ENCODE results near the gene A2ML1.

Gene A2ML1

DNA sequence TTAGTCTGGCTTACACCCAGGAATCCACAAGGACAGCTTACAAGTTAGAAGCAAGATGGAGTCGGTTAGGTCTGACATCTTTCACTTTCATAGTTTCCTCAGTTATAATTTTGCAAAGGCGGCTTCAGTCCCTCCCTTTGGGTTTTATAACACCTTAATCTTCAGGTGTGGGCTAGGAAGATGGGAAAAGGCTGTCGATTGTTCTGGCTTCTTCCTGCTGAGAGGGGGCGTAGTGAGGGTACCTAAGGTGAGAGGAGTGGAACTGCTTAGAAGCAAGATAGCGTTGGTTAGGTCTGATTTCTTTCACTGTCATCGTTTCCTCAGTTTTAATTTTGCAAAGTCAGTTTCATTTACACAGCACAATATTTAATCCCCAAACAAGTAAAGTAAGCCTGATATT, 10.1 kb downstream of the A2ML1 start:
- H3K4me3 ChIP-seq (replicated peaks; ENCODE audit: low read depth, low read length): no peak overlapping the region
- no peaks in the 10 kb centered on the region for H3K36me3 ChIP-seq (ENCODE audit: control insufficient read depth, insufficient read depth, low read length)
- H3K27me3 ChIP-seq (replicated peaks; ENCODE audit: control insufficient read depth, insufficient read depth, low read length): no peaks in the 10 kb centered on the region
- TF ChIP-seq, protein P1, sequence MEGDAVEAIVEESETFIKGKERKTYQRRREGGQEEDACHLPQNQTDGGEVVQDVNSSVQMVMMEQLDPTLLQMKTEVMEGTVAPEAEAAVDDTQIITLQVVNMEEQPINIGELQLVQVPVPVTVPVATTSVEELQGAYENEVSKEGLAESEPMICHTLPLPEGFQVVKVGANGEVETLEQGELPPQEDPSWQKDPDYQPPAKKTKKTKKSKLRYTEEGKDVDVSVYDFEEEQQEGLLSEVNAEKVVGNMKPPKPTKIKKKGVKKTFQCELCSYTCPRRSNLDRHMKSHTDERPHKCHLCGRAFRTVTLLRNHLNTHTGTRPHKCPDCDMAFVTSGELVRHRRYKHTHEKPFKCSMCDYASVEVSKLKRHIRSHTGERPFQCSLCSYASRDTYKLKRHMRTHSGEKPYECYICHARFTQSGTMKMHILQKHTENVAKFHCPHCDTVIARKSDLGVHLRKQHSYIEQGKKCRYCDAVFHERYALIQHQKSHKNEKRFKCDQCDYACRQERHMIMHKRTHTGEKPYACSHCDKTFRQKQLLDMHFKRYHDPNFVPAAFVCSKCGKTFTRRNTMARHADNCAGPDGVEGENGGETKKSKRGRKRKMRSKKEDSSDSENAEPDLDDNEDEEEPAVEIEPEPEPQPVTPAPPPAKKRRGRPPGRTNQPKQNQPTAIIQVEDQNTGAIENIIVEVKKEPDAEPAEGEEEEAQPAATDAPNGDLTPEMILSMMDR (IDR thresholded peaks at IDR 0.05; ENCODE audit: insufficient read depth, low read length, poor library complexity, severe bottlenecking): no peak
- no peak for DNase-seq (ENCODE audit: extremely low read depth, insufficient read length)

DNA sequence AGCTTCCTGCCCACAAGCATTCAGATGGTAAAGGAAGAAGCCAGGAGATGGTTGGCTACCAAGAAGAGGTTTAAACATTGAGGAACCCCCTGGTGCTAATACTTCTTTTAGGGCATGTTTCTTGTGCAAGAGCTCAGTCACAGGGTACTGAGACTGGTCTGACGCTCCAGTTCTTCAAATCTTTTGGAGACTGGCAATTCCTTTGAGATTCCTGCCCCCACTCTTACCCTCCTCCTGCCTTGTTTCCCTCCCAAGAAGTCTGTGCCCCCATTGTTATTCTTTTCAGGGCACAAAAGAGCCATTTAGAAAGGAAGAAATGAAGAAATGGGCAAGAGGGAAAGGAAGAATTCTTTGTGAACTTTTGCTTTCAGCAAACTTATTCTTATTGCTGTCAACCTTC, 11.8 kb downstream of the A2ML1 start:
- Histone ChIP-seq H3K36me3 (ENCODE audit: control insufficient read depth, insufficient read depth, low read length) (no peaks in the 10 kb centered on the region), H3K27me3 (replicated peaks; ENCODE audit: control insufficient read depth, insufficient read depth, low read length) (no peaks in the 10 kb centered on the region), H3K4me3 (replicated peaks; ENCODE audit: low read depth, low read length) (no peak overlapping the region)
- TF ChIP-seq, protein P1 (IDR thresholded peaks at IDR 0.05; ENCODE audit: insufficient read depth, low read length, poor library complexity, severe bottlenecking): no peak
- no peak for DNase-seq (ENCODE audit: extremely low read depth, insufficient read length)

DNA sequence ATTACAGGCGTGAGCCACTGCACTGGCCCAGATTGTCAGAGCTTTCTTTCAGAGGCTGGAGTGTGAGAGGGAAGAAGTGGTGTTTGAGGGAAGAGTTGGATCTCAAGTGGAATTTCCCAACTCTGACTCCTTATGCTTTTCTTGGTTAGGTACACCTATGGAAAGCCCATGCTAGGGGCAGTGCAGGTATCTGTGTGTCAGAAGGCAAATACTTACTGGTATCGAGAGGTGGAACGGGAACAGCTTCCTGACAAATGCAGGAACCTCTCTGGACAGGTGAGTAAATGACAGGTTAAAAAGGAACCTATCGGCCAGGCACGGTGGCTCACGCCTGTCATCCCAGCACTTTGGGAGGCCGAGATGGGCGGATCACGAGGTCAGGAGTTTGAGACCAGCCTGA, 14.9 kb downstream of the A2ML1 start:
- no peak for DNase-seq (ENCODE audit: extremely low read depth, insufficient read length)
- Histone ChIP-seq H3K27me3 (replicated peaks; ENCODE audit: control insufficient read depth, insufficient read depth, low read length) (no peaks in the 10 kb centered on the region; the same call in 1 of the 2 replicates), H3K4me3 (replicated peaks; ENCODE audit: low read depth, low read length) (no peak overlapping the region)

DNA sequence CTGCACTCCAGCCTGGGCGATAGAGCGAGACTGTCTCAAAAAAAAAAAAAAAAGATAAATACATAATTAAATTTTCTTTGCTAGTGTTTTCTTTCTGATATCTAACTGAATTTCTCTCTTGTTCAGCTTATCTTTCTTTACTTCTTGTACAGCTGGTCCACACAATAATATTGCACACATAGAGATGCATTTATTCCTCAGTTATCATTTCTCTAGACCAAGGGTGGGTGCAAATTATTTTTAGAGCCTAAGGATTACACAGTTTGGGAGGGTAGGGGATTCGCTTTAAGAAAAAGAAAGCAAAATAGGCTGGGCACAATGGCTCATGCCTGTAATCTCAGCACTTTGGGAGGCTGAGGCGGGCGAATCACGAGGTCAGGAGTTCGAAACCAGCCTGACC, 17.9 kb downstream of the A2ML1 start:
- no peaks in the 10 kb centered on the region for H3K36me3 ChIP-seq (ENCODE audit: control insufficient read depth, insufficient read depth, low read length)
- H3K4me3 ChIP-seq (replicated peaks; ENCODE audit: low read depth, low read length): no peak overlapping the region
- DNase-seq (ENCODE audit: extremely low read depth, insufficient read length): no peak
- TF ChIP-seq, protein P1 (IDR thresholded peaks at IDR 0.05; ENCODE audit: insufficient read depth, low read length, poor library complexity, severe bottlenecking): no peak
- no peaks in the 10 kb centered on the region; the same call in 1 of the 2 replicates for H3K27me3 ChIP-seq (replicated peaks; ENCODE audit: control insufficient read depth, insufficient read depth, low read length)

More for the DNA sequence above, 14.9 kb downstream of the A2ML1 start:
- TF ChIP-seq, protein P1 (IDR thresholded peaks at IDR 0.05; ENCODE audit: insufficient read depth, low read length, poor library complexity, severe bottlenecking): no peak
- no peaks in the 10 kb centered on the region for H3K36me3 ChIP-seq (ENCODE audit: control insufficient read depth, insufficient read depth, low read length)

DNA sequence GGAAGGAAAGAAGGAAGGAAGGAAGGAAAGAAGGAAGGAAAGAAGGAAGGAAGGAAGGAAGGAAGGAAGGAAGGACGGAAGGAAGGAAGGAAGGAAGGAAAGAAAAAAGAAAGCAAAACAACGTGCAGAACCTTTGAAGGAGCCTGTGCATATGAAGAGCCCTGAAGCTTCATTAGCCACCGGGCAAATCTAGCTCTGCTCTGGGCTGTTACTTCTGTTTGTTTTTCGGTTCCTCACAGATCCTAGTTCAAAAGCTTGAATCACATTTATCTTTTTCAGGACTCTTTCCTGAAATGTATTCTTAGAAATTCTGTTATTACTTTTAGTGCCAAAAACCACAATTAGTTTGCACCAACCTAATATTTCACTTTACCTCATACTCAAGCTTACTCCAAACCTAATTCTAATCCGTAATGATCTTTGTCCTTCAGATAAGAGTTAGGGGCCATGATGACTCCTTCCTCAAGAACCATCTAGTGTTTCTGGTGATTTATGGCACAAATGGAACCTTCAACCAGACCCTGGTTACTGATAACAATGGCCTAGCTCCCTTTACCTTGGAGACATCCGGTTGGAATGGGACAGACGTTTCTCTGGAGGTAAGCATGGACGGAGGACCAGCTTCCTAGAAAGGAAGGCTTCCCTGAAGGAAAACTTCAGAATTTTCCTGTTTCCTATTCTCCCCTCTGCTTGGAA, 18.7 kb downstream of the A2ML1 start:
- TF ChIP-seq, protein P1 (IDR thresholded peaks at IDR 0.05; ENCODE audit: insufficient read depth, low read length, poor library complexity, severe bottlenecking): no peak
- no peaks in the 10 kb centered on the region; the same call in 1 of the 2 replicates for H3K27me3 ChIP-seq (replicated peaks; ENCODE audit: control insufficient read depth, insufficient read depth, low read length)

More for the DNA sequence above, 18.7 kb downstream of the A2ML1 start:
- no peak overlapping the region for H3K4me3 ChIP-seq (replicated peaks; ENCODE audit: low read depth, low read length)
- no peak for DNase-seq (ENCODE audit: extremely low read depth, insufficient read length)
- no peaks in the 10 kb centered on the region for H3K36me3 ChIP-seq (ENCODE audit: control insufficient read depth, insufficient read depth, low read length)
